NCI-H1092 (cell line): Measurements from ENCODE around the gene PIP5KL1.
"Not testable (repeated sequence)": the region's sequence is repeated elsewhere in the genome, so short reads cannot be mapped to it uniquely, and the experiment has no call there.

Experiments used
- DNase-seq: peaks from one replicate; lab custom pipeline; 2025; lab: John Stamatoyannopoulos, UW

The PIP5KL1 gene

GRCh38 chr9:127887792-127888191 is 42.8 kb downstream of the PIP5KL1 start:
- DNase-seq, result no peak

GRCh38 chr9:127886401-127886972 is 44.1 kb downstream of the PIP5KL1 start:
- DNase-seq, result no peak

GRCh38 chr9:127885508-127886281 is 44.9 kb downstream of the PIP5KL1 start:
- DNase-seq, result no peak

GRCh38 chr9:127884976-127885490 is 45.5 kb downstream of the PIP5KL1 start:
- no peak for DNase-seq

GRCh38 chr9:127884427-127884911 is 46.1 kb downstream of the PIP5KL1 start:
- DNase-seq, result peak; percentile 71

GRCh38 chr9:127883959-127884358 is 46.6 kb downstream of the PIP5KL1 start:
- no peak for DNase-seq

GRCh38 chr9:127881715-127882114 is 48.9 kb downstream of the PIP5KL1 start:
- not testable (repeated sequence) for DNase-seq

GRCh38 chr9:127880143-127880542 is 50.4 kb downstream of the PIP5KL1 start:
- DNase-seq, result no peak

- no peak for DNase-seq
Measured at GRCh38 chr9:127878652-127879390, 51.8 kb downstream of the PIP5KL1 start.

GRCh38 chr9:127878001-127878651 is 52.5 kb downstream of the PIP5KL1 start:
- no peak for DNase-seq

GRCh38 chr9:127877566-127877998 is 53.0 kb downstream of the PIP5KL1 start, which contains the start of gene AK1:
AK1 (minus strand) TSS chr9:127877675; CDS start chr9:127874617, 3,058 bp downstream.
- peak; percentile 74 for DNase-seq

GRCh38 chr9:127876764-127877562 is 53.6 kb downstream of the PIP5KL1 start:
- DNase-seq, result no peak

- DNase-seq, result no peak
Measured at GRCh38 chr9:127876026-127876763, 54.4 kb downstream of the PIP5KL1 start.

GRCh38 chr9:127875306-127875966 is 55.1 kb downstream of the PIP5KL1 start:
- no peak for DNase-seq

- DNase-seq, result no peak
Measured at GRCh38 chr9:127874301-127875221, 56.0 kb downstream of the PIP5KL1 start.

- no peak for DNase-seq
Measured at GRCh38 chr9:127873886-127874285, 56.7 kb downstream of the PIP5KL1 start.

- DNase-seq, result no peak
Measured at GRCh38 chr9:127873223-127873691, 57.3 kb downstream of the PIP5KL1 start.
